ENCODE results near the gene VIL1. TPM values are rescaled to one million over a fixed set of nuclear protein-coding genes. Genes with fewer than 3 reads are reported as not detected.
A peak's percentile ranks its signal among the peaks of the same experiment; 100 is the strongest.

The VIL1 gene
- total RNA-seq, 1 experiment from 2014 or later: not detected

GRCh38 chr2:218432676-218433365, 13.9 kb downstream of the VIL1 start:
- Histone ChIP-seq H3K9me2 (replicated peaks; ENCODE audit: insufficient read depth, low read length) (no peaks in the 10 kb centered on the region), H2AFZ (ENCODE audit: low read length) (no peak overlapping the region), H3K4me3 (ENCODE audit: low read length) (no peak overlapping the region), H3K9ac (ENCODE audit: low read length) (no peak overlapping the region), H3K27me3 (ENCODE audit: low read length) (no peaks in the 10 kb centered on the region), H3K79me2 (ENCODE audit: low read length) (no peaks in the 10 kb centered on the region), H4K20me1 (ENCODE audit: insufficient read depth, low read depth, low read length) (no peaks in the 10 kb centered on the region), H3K4me2 (ENCODE audit: low read depth, low read length, poor library complexity, severe bottlenecking) (no peak overlapping the region), H3K36me3 (ENCODE audit: insufficient read depth, low read length) (no peaks in the 10 kb centered on the region), H3K9me3 (ENCODE audit: low read length) (no peaks in the 10 kb centered on the region), H3K27ac (ENCODE audit: low read length) (no peak overlapping the region), H3K4me1 (ENCODE audit: low read length) (no peaks in the 10 kb centered on the region)
- DNase-seq: peak; percentile 27

GRCh38 chr2:218434456-218434855, 15.5 kb downstream of the VIL1 start:
- Histone ChIP-seq H3K79me2 (ENCODE audit: low read length) (no peaks in the 10 kb centered on the region), H3K4me1 (ENCODE audit: low read length) (peaks cover 10% of the 10 kb centered on the region), H2AFZ (ENCODE audit: low read length) (no peak overlapping the region), H3K4me3 (ENCODE audit: low read length) (no peak overlapping the region), H3K36me3 (ENCODE audit: insufficient read depth, low read length) (no peaks in the 10 kb centered on the region), H3K27me3 (ENCODE audit: low read length) (no peaks in the 10 kb centered on the region), H3K9me2 (replicated peaks; ENCODE audit: insufficient read depth, low read length) (no peaks in the 10 kb centered on the region), H3K27ac (ENCODE audit: low read length) (no peak overlapping the region), H3K4me2 (ENCODE audit: low read depth, low read length, poor library complexity, severe bottlenecking) (no peak overlapping the region), H3K9me3 (ENCODE audit: low read length) (no peaks in the 10 kb centered on the region), H3K9ac (ENCODE audit: low read length) (no peak overlapping the region), H4K20me1 (ENCODE audit: insufficient read depth, low read depth, low read length) (no peaks in the 10 kb centered on the region)
- DNase-seq: peak; percentile 31

- Histone ChIP-seq H3K27ac (ENCODE audit: low read length) (no peak overlapping the region), H3K4me2 (ENCODE audit: low read depth, low read length, poor library complexity, severe bottlenecking) (no peak overlapping the region), H3K9me3 (ENCODE audit: low read length) (no peaks in the 10 kb centered on the region), H3K9me2 (replicated peaks; ENCODE audit: insufficient read depth, low read length) (no peaks in the 10 kb centered on the region), H3K9ac (ENCODE audit: low read length) (no peak overlapping the region), H3K36me3 (ENCODE audit: insufficient read depth, low read length) (no peaks in the 10 kb centered on the region), H2AFZ (ENCODE audit: low read length) (no peak overlapping the region), H3K4me1 (ENCODE audit: low read length) (peaks cover 10% of the 10 kb centered on the region), H4K20me1 (ENCODE audit: insufficient read depth, low read depth, low read length) (no peaks in the 10 kb centered on the region), H3K4me3 (ENCODE audit: low read length) (no peak overlapping the region), H3K79me2 (ENCODE audit: low read length) (no peaks in the 10 kb centered on the region), H3K27me3 (ENCODE audit: low read length) (no peaks in the 10 kb centered on the region)
- DNase-seq: peak; percentile 36
Measured at GRCh38 chr2:218435003-218435982, 16.4 kb downstream of the VIL1 start.

GRCh38 chr2:218436992-218437391, 18.1 kb downstream of the VIL1 start:
- Histone ChIP-seq H3K27me3 (ENCODE audit: low read length) (no peaks in the 10 kb centered on the region), H4K20me1 (ENCODE audit: insufficient read depth, low read depth, low read length) (no peaks in the 10 kb centered on the region), H3K9ac (ENCODE audit: low read length) (no peak overlapping the region), H3K4me3 (ENCODE audit: low read length) (no peak overlapping the region), H2AFZ (ENCODE audit: low read length) (no peak overlapping the region), H3K79me2 (ENCODE audit: low read length) (no peaks in the 10 kb centered on the region), H3K36me3 (ENCODE audit: insufficient read depth, low read length) (no peaks in the 10 kb centered on the region), H3K27ac (ENCODE audit: low read length) (no peak overlapping the region), H3K4me2 (ENCODE audit: low read depth, low read length, poor library complexity, severe bottlenecking) (no peak overlapping the region), H3K9me2 (replicated peaks; ENCODE audit: insufficient read depth, low read length) (no peaks in the 10 kb centered on the region), H3K9me3 (ENCODE audit: low read length) (no peaks in the 10 kb centered on the region), H3K4me1 (ENCODE audit: low read length) (peaks cover 10% of the 10 kb centered on the region)
- DNase-seq: peak; percentile 29

- H3K4me1 ChIP-seq (ENCODE audit: low read length): peaks cover 10% of the 10 kb centered on the region
- no peak overlapping the region for H3K4me2 ChIP-seq (ENCODE audit: low read depth, low read length, poor library complexity, severe bottlenecking)
- H3K9me3 ChIP-seq (ENCODE audit: low read length): no peaks in the 10 kb centered on the region
- no peaks in the 10 kb centered on the region for H3K79me2 ChIP-seq (ENCODE audit: low read length)
- H3K9ac ChIP-seq (ENCODE audit: low read length): no peak overlapping the region
- DNase-seq: peak; percentile 16
- no peaks in the 10 kb centered on the region for H3K36me3 ChIP-seq (ENCODE audit: insufficient read depth, low read length)
- no peak overlapping the region for H3K4me3 ChIP-seq (ENCODE audit: low read length)
- H2AFZ ChIP-seq (ENCODE audit: low read length): no peak overlapping the region
- no peaks in the 10 kb centered on the region for H3K9me2 ChIP-seq (replicated peaks; ENCODE audit: insufficient read depth, low read length)
- no peak overlapping the region for H3K27ac ChIP-seq (ENCODE audit: low read length)
- no peaks in the 10 kb centered on the region for H4K20me1 ChIP-seq (ENCODE audit: insufficient read depth, low read depth, low read length)
- no peaks in the 10 kb centered on the region for H3K27me3 ChIP-seq (ENCODE audit: low read length)
Measured at GRCh38 chr2:218437969-218438368, 19.0 kb downstream of the VIL1 start.

- Histone ChIP-seq H3K36me3 (ENCODE audit: insufficient read depth, low read length) (no peaks in the 10 kb centered on the region), H3K79me2 (ENCODE audit: low read length) (no peaks in the 10 kb centered on the region), H3K27me3 (ENCODE audit: low read length) (no peaks in the 10 kb centered on the region), H3K27ac (ENCODE audit: low read length) (no peak overlapping the region), H3K9me2 (replicated peaks; ENCODE audit: insufficient read depth, low read length) (no peaks in the 10 kb centered on the region), H3K9me3 (ENCODE audit: low read length) (no peaks in the 10 kb centered on the region), H2AFZ (ENCODE audit: low read length) (no peak overlapping the region), H4K20me1 (ENCODE audit: insufficient read depth, low read depth, low read length) (no peaks in the 10 kb centered on the region), H3K4me2 (ENCODE audit: low read depth, low read length, poor library complexity, severe bottlenecking) (no peak overlapping the region), H3K4me1 (ENCODE audit: low read length) (peaks cover 10% of the 10 kb centered on the region), H3K9ac (ENCODE audit: low read length) (no peak overlapping the region), H3K4me3 (ENCODE audit: low read length) (no peak overlapping the region)
- DNase-seq: peak; percentile 58
Measured at GRCh38 chr2:218438596-218438995, 19.7 kb downstream of the VIL1 start.

GRCh38 chr2:218444692-218445357, 25.9 kb downstream of the VIL1 start:
- Histone ChIP-seq H3K4me2 (ENCODE audit: low read depth, low read length, poor library complexity, severe bottlenecking) (no peak overlapping the region), H3K9ac (ENCODE audit: low read length) (no peak overlapping the region)
- DNase-seq: no peak

GRCh38 chr2:218445602-218446001, 26.7 kb downstream of the VIL1 start:
- no peaks in the 10 kb centered on the region for H3K4me1 ChIP-seq (ENCODE audit: low read length)
- DNase-seq: no peak
- H3K4me2 ChIP-seq (ENCODE audit: low read depth, low read length, poor library complexity, severe bottlenecking): no peak overlapping the region

More at GRCh38 chr2:218444692-218445357, 25.9 kb downstream of the VIL1 start:
- Histone ChIP-seq H4K20me1 (ENCODE audit: insufficient read depth, low read depth, low read length) (no peaks in the 10 kb centered on the region), H3K79me2 (ENCODE audit: low read length) (no peaks in the 10 kb centered on the region), H3K27me3 (ENCODE audit: low read length) (no peaks in the 10 kb centered on the region), H3K4me1 (ENCODE audit: low read length) (no peaks in the 10 kb centered on the region), H3K4me3 (ENCODE audit: low read length) (no peak overlapping the region), H2AFZ (ENCODE audit: low read length) (no peak overlapping the region), H3K9me3 (ENCODE audit: low read length) (no peaks in the 10 kb centered on the region), H3K36me3 (ENCODE audit: insufficient read depth, low read length) (0 out of 2 replicates have a peak, but pooled peaks cover 3% of the 10 kb centered on the region), H3K9me2 (replicated peaks; ENCODE audit: insufficient read depth, low read length) (no peaks in the 10 kb centered on the region), H3K27ac (ENCODE audit: low read length) (no peak overlapping the region)

More at GRCh38 chr2:218445602-218446001, 26.7 kb downstream of the VIL1 start:
- H3K9ac ChIP-seq (ENCODE audit: low read length): no peak overlapping the region
- 0 out of 2 replicates have a peak, but pooled peaks cover 3% of the 10 kb centered on the region for H3K36me3 ChIP-seq (ENCODE audit: insufficient read depth, low read length)
- H4K20me1 ChIP-seq (ENCODE audit: insufficient read depth, low read depth, low read length): no peaks in the 10 kb centered on the region
- H3K27me3 ChIP-seq (ENCODE audit: low read length): no peaks in the 10 kb centered on the region
- H3K27ac ChIP-seq (ENCODE audit: low read length): no peak overlapping the region
- H3K4me3 ChIP-seq (ENCODE audit: low read length): no peak overlapping the region
- no peak overlapping the region for H2AFZ ChIP-seq (ENCODE audit: low read length)
- H3K9me3 ChIP-seq (ENCODE audit: low read length): no peaks in the 10 kb centered on the region
- H3K79me2 ChIP-seq (ENCODE audit: low read length): no peaks in the 10 kb centered on the region
- no peaks in the 10 kb centered on the region for H3K9me2 ChIP-seq (replicated peaks; ENCODE audit: insufficient read depth, low read length)

Data from Karpas-422 (cell line).